ENCODE measurements around the gene LMF1.

Gene LMF1

DNA sequence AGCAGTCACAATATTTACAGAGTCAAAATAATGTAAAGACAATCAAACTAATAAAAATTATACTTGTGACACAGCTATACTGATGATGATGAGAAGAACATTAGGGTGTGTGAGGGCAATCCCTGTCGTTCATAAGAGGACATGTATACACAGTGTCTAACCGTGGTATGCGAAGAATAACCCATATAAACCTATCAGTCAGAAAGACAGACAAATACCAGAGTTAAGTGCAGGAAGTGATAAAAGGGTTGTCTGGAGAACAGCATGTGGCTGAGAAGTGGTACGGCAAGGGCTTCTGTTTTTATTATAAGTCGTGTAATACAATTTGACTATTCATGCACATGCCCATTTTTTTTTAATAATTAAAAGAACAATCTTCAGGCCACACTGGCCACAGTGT is 46.7 kb downstream of the LMF1 start:
- no peak overlapping the region for H3K27ac ChIP-seq
- no peak overlapping the region for H3K4me2 ChIP-seq
- no peak overlapping the region for H3K4me3 ChIP-seq (IDR thresholded peaks at IDR 0.05; ENCODE audit: insufficient read depth, low read depth, low read length)
- H3K27me3 ChIP-seq (ENCODE audit: insufficient read depth, low read depth) = peaks cover 50% of the 10 kb centered on the region
- no peaks in the 10 kb centered on the region for H3K4me1 ChIP-seq (ENCODE audit: low read depth, poor library complexity, severe bottlenecking)
- H3K9ac ChIP-seq = no peak overlapping the region
- TF ChIP-seq, protein P1, sequence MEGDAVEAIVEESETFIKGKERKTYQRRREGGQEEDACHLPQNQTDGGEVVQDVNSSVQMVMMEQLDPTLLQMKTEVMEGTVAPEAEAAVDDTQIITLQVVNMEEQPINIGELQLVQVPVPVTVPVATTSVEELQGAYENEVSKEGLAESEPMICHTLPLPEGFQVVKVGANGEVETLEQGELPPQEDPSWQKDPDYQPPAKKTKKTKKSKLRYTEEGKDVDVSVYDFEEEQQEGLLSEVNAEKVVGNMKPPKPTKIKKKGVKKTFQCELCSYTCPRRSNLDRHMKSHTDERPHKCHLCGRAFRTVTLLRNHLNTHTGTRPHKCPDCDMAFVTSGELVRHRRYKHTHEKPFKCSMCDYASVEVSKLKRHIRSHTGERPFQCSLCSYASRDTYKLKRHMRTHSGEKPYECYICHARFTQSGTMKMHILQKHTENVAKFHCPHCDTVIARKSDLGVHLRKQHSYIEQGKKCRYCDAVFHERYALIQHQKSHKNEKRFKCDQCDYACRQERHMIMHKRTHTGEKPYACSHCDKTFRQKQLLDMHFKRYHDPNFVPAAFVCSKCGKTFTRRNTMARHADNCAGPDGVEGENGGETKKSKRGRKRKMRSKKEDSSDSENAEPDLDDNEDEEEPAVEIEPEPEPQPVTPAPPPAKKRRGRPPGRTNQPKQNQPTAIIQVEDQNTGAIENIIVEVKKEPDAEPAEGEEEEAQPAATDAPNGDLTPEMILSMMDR (conservative IDR thresholded peaks at IDR 0.05; ENCODE audit: low read depth, low read length) = no peak
- no peaks in the 10 kb centered on the region for H3K79me2 ChIP-seq (ENCODE audit: insufficient read depth, low read depth)
- H3K36me3 ChIP-seq (ENCODE audit: insufficient read depth) = no peaks in the 10 kb centered on the region
- no peak overlapping the region for H2AFZ ChIP-seq (ENCODE audit: low read depth)
- H4K20me1 ChIP-seq (ENCODE audit: insufficient read depth) = no peaks in the 10 kb centered on the region

DNA sequence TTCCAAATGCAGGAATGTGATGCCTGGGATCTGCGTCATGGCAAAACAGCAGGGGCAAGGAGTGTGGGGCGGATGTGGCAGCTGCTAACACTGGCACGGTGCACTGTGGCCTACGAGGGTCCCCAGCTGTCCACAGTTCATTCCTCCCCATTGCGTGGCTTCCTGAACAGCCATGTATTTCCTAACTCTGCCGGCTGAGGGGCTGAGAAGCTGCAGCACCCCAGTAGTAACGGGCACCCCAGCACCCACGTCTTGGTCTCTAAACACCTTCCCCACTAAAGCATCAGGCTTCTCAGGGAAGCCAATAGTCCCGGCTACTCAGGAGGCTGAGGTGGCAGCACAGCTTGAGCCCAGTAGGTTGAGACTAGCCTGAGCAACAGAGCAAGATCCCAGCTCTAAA is 47.6 kb downstream of the LMF1 start:
- Histone ChIP-seq H3K79me2 (ENCODE audit: insufficient read depth, low read depth) (no peaks in the 10 kb centered on the region), H4K20me1 (ENCODE audit: insufficient read depth) (no peaks in the 10 kb centered on the region), H2AFZ (ENCODE audit: low read depth) (no peak overlapping the region), H3K4me2 (no peak overlapping the region), H3K27me3 (ENCODE audit: insufficient read depth, low read depth) (peaks cover 56% of the 10 kb centered on the region), H3K27ac (no peak overlapping the region), H3K4me1 (ENCODE audit: low read depth, poor library complexity, severe bottlenecking) (no peaks in the 10 kb centered on the region), H3K36me3 (ENCODE audit: insufficient read depth) (no peaks in the 10 kb centered on the region), H3K9ac (no peak overlapping the region), H3K4me3 (IDR thresholded peaks at IDR 0.05; ENCODE audit: insufficient read depth, low read depth, low read length) (no peak overlapping the region)
- TF ChIP-seq, protein P1 (conservative IDR thresholded peaks at IDR 0.05; ENCODE audit: low read depth, low read length) = no peak

DNA sequence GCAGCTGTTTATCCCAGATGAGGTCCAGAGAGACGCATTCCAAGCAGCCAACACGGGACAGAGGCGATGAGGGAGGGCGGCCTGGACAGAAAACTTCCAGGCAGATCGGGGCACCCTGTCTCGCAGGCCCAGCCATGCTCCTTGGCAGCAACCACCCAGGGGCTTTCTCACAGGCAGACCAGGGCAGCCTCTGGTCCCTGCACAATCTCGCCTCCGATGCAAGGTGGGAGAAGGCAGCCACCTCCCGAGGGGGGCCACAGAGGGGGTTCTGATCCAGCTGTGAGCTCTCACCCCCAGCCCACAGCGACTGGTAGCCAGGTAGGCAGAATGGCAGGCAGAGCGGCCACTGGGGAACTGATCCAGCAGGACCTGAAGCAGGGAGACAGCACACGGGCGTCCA is 48.7 kb downstream of the LMF1 start:
- Histone ChIP-seq H2AFZ (ENCODE audit: low read depth) (no peak overlapping the region), H3K4me2 (no peak overlapping the region), H3K27ac (no peak overlapping the region), H4K20me1 (ENCODE audit: insufficient read depth) (no peaks in the 10 kb centered on the region), H3K9ac (no peak overlapping the region), H3K36me3 (ENCODE audit: insufficient read depth) (no peaks in the 10 kb centered on the region), H3K4me1 (ENCODE audit: low read depth, poor library complexity, severe bottlenecking) (no peaks in the 10 kb centered on the region), H3K27me3 (ENCODE audit: insufficient read depth, low read depth) (peaks cover 56% of the 10 kb centered on the region), H3K4me3 (IDR thresholded peaks at IDR 0.05; ENCODE audit: insufficient read depth, low read depth, low read length) (no peak overlapping the region), H3K79me2 (ENCODE audit: insufficient read depth, low read depth) (no peaks in the 10 kb centered on the region)
- TF ChIP-seq, protein P1 (conservative IDR thresholded peaks at IDR 0.05; ENCODE audit: low read depth, low read length) = no peak

DNA sequence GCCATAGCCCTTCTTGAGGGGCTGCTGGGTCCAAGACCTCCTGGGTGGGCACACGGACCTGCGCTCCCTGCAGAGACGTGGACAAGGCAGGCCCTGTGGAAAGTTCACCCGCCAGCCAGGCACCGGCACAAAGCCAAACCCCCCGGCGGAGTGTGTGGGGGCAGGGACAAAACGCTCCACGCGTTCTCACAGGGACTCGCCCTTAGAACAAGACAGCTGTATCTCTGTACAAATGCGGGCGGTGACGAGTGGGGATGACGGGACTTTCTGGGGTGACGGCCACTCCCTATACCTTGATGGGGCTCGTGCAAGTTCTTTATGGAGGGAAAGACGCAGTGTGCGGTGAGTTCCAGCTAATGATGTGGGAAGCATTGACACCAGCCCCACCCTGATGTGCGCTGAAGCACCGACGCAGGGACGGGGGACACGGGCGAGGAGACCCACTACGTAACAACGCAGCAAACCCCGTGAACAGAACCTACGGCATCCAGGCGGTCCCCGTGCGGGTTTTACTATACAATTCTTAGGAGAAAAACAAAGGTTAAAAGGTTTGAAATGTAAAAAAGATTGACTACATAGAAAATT is 49.4 kb downstream of the LMF1 start:
- no peak overlapping the region for H2AFZ ChIP-seq (ENCODE audit: low read depth)
- no peaks in the 10 kb centered on the region for H4K20me1 ChIP-seq (ENCODE audit: insufficient read depth)
- H3K4me3 ChIP-seq (IDR thresholded peaks at IDR 0.05; ENCODE audit: insufficient read depth, low read depth, low read length) = no peak overlapping the region
- H3K36me3 ChIP-seq (ENCODE audit: insufficient read depth) = no peaks in the 10 kb centered on the region
- H3K9ac ChIP-seq = no peak overlapping the region
- H3K27me3 ChIP-seq (ENCODE audit: insufficient read depth, low read depth) = peaks cover 61% of the 10 kb centered on the region
- no peaks in the 10 kb centered on the region for H3K79me2 ChIP-seq (ENCODE audit: insufficient read depth, low read depth)
- H3K27ac ChIP-seq = no peak overlapping the region
- no peaks in the 10 kb centered on the region for H3K4me1 ChIP-seq (ENCODE audit: low read depth, poor library complexity, severe bottlenecking)
- TF ChIP-seq, protein P1 (conservative IDR thresholded peaks at IDR 0.05; ENCODE audit: low read depth, low read length) = no peak
- H3K4me2 ChIP-seq = no peak overlapping the region
